ENCODE data around the gene COL6A1.

GRCh38 chr21:46048926-46049889, 67.6 kb downstream of the COL6A1 start:
- no peak for TF ChIP-seq CTCF (IDR thresholded peaks at IDR 0.05; ENCODE audit: borderline replicate concordance, extremely low read depth, low read length, poor library complexity, severe bottlenecking)
- TF ChIP-seq EZH2 (IDR thresholded peaks at IDR 0.05; ENCODE audit: borderline replicate concordance, low read depth, low read length, severe bottlenecking) = no peak
